SH-SY5Y (cell line): ENCODE results near the gene PDE11A.

Experiments used
- GATA2 ChIP-seq: IDR thresholded peaks from 2 replicates; pipeline ENCODE4 v1.6.1; 2011; ENCODE audit warnings: mild to moderate bottlenecking, low read depth, low read length
- GATA3 ChIP-seq: IDR thresholded peaks from 2 replicates; pipeline ENCODE4 v1.6.1; 2011; ENCODE audit warnings: low read depth, mild to moderate bottlenecking, low read length, moderate library complexity

Gene PDE11A

GRCh38 chr2:177873915-177874314 is 198.7 kb downstream of the PDE11A start:
- no peak for TF ChIP-seq GATA2
- TF ChIP-seq GATA3 = no peak

DNA sequence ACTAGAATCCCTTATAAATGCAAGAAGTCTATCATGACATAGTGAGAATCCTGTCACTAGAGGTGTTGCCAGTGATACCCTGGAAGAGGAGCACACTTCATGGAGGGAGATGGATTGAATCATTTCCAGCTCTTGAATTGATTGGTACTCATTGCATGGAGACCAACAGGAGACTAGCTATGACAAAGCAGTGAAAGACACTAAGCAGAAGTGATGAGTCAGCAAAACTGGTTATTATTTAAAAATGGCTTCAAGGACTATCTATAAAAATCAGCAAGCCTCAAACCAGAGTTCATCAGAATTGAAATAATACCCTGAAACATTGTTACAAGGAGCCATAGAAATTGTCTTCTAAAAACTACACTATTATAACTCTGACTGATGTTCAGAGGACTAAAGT is 200.3 kb downstream of the PDE11A start:
- TF ChIP-seq GATA2 (no peak), GATA3 (no peak)

GRCh38 chr2:177869912-177870311 is 202.7 kb downstream of the PDE11A start:
- TF ChIP-seq GATA3 (no peak), GATA2 (no peak)

DNA sequence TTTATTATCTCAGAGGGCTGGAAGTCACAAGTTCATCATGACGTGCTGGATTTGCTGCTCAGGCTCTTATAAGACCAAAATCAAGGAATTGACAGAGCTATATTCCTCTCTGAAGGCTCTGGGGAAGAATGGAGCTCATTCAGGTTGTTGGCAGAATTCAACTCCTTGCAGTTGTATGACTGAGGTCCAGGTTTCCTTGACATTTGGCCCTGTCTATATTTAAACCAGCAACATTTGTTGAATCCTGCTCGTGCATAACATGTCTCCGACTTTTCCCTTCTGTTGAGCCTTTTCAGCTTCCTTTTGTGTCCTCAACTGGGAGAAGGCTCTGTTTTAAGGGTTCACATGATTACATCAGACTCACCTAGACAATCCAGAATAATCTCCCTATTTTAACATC is 203.4 kb downstream of the PDE11A start:
- TF ChIP-seq GATA3 (no peak), GATA2 (no peak)

GRCh38 chr2:177868806-177869205 is 203.8 kb downstream of the PDE11A start:
- TF ChIP-seq GATA3 (no peak), GATA2 (no peak)

- no peak for TF ChIP-seq GATA2
- no peak for TF ChIP-seq GATA3
Measured at GRCh38 chr2:177857538-177857937, 215.0 kb downstream of the PDE11A start.

GRCh38 chr2:177852389-177852788 is 220.2 kb downstream of the PDE11A start:
- TF ChIP-seq GATA2 (no peak), GATA3 (no peak)

DNA sequence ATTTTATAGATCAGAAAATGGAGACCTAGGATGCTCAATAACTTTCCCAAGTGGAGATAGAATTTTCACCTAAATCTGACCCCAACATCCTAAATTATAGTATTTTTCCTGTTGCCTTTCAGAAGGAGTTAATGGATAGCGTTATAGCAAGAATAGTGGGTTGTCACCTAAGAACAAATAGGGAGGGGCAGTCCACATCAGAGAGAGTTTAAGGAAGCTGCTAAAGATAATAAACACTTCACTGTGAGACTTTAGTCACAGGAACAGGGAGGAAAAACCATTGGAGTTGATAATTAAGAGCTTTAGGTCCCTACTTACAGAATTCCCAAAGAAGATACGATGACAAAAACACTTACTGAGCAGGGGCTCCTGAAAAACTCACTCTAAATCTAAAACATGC is 229.4 kb downstream of the PDE11A start:
- TF ChIP-seq GATA3 = no peak
- no peak for TF ChIP-seq GATA2

GRCh38 chr2:177842243-177842642 is 230.3 kb downstream of the PDE11A start:
- TF ChIP-seq GATA3 (no peak), GATA2 (no peak)

DNA sequence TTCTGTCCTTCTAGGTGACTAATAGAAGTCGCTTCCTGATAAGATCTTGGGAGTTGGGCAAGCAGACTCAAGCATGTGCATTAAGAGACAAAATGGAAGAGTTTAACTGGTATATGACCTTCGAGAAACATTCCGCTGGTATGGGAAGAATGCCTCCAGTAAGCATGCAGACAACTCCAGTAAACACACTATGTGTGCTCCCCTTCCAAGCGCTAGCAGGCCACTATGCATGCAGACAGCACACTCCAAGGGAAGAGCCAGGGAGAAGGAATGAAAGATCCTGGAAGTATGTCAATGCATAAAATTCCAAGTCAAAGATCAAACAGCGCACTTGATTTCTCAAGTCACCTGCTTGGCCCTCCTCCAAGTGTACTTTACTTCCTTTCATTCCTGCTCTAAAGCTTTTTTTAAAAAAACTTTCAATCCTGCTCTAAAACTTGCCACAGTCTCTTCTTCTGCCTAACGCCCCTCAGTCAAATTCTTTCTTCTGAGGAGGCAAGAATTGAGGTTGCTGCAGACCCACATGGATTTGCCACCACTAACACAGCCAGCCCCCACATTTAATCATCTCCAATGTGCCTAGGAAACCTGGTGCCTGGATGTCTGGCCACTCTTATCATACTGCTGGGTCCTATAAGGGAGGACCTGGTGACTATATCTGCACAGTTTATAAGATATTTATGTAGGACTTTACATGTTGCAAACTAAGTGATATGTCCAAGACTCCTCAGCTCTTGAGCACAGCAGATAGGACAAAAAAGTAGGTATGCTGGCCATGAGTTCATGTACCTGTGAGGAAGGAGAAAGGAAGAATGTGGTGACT is 239.8 kb downstream of the PDE11A start:
- TF ChIP-seq GATA2 = no peak
- TF ChIP-seq GATA3 = no peak

GRCh38 chr2:177830881-177831386 is 241.6 kb downstream of the PDE11A start:
- TF ChIP-seq GATA3 (no peak), GATA2 (no peak)

GRCh38 chr2:177828557-177828956 is 244.0 kb downstream of the PDE11A start:
- TF ChIP-seq GATA3 (no peak), GATA2 (no peak)

DNA sequence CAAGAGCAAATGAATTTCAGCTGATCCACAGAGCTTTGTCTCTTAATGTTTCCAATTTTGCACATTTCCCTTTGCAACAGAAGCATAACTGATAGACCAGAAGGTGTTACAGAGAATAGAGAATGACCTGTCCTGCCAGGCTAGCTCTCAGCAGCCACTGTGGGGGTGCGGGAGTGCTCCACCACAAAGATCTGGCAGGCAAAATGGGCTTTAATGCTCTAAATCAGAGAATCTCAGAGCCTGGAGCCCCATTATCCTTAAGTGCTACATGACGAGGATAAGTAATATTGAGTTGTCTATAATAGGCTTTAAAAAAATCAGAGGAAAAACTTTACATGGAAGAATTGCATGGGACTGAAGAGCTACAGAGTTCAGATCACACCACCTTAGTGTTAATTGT is 245.7 kb downstream of the PDE11A start:
- TF ChIP-seq GATA2 = no peak
- TF ChIP-seq GATA3 = no peak

- TF ChIP-seq GATA2 = no peak
Measured at GRCh38 chr2:177822941-177823340, 249.6 kb downstream of the PDE11A start.

- no peak for TF ChIP-seq GATA2
Measured at GRCh38 chr2:177818412-177818811, 254.2 kb downstream of the PDE11A start.
